GM21360 (cell line): ENCODE data around the gene SBK1.

ENCODE experiments used
- ATAC-seq: cut with Tn5 transposase; IDR thresholded peaks from one replicate; pipeline ENCODE4 v1.9.1; 2021; ENCODE audit warnings: mild to moderate bottlenecking, moderate library complexity; ENCODE audit not compliant: unreplicated experiment

The SBK1 gene

DNA sequence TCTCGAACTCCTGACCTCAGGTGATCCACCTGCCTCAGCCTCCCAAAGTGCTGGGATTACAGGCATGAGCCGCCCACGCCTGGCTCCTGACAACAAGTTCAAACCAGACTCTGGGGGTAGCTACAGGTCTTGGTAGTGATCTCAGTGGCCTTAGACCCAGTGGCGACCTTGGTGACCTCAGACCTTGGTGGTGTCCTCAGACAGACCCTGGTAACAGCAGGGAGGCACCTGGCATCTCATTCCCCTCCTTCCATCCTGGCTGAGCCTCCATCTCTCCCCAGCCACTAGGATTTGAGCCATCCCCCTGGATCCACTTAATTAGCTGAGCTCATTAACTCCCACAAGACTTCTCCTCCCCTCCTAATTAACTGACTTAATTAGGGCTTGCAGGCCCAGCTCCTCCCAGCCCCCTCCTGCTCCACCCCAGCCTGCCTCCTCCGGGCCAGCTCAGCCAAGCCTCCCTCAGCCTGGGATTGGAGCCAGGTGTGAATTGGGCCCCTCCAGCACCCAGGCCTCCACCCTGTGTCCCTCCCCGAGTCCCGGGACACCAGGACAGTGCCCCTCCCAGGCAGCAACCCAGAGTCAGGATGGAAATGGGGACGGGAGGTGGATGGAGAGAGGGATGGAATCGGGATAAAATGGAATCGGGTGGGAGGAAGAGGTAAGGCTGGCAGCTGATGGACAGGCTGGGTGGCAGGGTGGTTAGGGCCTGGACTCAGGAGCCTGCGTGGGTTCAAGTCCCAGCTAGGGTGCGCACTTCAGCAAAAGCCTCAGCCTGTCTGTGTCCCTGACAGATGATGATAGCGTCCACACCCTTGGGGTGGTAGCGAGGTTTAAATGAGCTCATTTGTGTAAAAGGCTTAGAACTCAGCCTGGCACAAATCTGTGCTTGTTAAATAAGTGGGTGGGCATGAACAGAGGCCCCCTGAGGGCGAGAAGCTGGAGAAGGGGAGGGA is 11.2 kb upstream of the SBK1 start:
- ATAC-seq: no peak

DNA sequence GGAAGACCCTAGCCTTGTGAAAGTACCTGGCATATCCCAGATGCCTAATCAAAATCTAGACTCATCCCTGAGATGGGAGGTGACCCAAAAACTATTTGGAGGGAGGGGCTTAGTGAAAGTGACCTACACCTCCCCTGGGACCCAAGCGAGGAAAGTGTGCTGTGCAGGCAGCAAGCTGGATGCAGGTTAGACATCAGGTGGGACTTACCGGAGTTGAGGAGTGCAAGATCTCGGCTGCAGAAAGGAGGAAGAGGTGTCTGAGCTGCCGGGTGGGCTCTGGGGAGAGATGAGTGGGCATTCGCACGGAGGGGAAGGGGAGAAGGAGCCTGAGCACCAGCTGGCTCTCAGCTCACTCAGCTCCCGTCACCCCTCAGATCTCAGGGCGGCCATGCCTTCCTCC is 10.3 kb upstream of the SBK1 start:
- ATAC-seq: no peak

DNA sequence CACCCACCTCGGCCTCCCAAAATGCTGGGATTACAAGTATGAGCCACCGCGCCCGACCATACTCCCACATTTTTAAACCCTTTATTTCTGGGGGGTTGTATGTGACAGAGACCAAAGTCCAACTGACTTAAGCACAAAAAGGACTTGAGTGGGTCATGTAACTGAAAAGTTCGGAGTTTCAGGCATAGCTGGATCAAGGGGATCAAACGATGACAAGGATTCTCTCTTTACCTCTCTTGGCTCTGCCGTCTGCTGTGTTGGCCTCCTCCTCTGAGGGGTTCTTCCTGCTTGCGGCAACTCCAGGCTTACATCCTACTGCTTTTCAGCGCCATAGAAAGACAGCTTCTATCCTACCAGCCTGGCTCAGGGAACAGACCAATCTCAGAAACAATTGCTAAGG is 9.2 kb upstream of the SBK1 start:
- no peak for ATAC-seq

DNA sequence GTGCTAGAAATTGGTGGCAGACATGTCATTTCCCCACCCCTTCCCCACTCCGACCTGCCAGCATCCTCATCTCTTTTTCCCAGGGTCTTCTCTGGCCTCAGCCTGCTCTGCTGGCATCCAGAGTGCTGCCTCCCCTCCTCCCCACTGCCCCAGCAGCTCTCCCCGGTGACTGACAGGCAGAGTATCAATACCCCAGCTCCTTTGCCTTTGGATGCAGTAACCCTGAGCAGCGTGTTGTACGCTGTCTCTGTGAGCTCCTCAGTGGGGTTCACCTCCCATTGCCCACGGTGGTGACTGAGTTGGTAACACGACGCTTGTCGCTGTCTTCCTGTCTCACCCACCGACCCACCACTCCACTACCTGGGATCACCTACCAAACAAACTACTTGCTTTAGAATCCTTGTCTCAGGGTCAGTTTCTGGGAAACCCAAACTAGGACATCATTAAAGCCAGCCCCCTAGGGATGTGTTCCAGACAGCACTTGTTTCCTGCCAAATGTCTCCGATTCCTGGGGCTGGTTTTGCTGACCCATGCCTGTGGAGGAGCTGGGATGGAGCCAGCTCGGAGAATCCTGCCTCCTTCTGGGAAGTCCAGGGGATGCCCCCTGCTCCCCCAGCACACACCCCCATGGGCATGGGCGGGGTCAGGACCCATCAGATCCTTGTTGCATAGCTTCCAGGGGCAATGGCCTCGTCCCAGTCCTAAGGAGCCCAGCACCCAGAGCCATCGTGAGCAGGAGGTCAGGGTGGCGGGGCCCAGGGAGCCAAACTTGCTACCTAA is 8.3 kb upstream of the SBK1 start:
- no peak for ATAC-seq

GRCh38 chr16:28285649-28286048 is 6.7 kb upstream of the SBK1 start:
- ATAC-seq: no peak

DNA sequence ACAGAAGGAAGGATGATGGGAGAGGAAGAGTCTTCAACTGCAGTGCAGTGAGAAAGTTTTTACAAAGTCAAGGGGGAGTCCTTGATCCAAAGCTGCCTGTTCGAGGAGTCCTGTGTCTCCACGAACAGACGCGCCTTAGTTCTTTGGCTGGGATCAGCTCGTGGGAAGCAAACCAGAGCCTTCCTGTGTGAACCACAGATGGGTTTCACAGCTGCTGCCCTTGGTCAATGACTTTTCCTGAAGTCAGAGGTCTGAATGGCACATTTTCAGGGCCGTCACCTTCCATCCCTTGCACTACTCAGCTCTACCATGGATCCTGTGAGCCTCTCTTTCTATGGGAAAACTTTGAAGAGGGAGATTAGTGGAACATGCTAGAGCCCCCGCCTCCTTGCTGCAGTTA is 4.2 kb upstream of the SBK1 start:
- ATAC-seq: no peak

DNA sequence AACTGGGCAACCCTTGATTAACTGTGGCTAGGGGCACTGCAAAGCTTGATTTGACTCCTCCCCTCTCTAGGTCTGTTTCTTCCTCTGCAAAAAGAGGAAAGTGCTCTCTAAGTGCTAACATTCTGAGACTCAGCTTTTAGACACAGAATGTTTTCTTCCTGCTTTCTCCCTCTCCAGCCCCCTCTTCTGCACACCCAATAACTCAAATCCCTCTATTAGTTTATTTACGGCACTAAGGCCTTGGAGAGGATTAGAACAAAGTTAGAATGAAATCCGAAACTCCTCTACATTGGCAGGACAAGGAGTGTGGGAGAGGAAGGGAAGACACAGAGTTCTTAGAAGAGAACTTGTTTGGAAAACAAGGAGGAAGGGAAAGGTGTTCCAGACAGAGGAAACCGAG is 3.3 kb upstream of the SBK1 start:
- no peak for ATAC-seq

- ATAC-seq: no peak
These were observed 2.1 kb upstream of the SBK1 start for GRCh38 chr16:28289939-28290858.

DNA sequence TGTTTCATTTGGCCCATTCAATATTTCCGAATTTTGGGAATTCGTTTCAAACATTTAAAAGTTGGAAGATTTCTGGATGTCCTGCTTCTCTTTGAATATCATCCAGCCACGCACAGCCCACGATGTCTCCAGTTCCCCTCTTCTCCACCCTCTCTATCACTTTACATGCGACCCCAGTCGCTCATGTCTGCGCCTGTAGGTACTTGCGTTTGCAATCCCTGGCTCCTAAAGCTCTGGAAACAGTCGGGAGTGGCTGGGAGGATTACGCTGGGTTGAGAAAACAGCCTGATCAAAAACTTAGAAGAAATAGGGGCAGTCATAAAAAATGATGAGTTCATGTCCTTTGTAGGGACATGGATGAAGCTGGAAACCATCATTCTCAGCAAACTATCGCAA is 1.5 kb upstream of the SBK1 start:
- no peak for ATAC-seq

DNA sequence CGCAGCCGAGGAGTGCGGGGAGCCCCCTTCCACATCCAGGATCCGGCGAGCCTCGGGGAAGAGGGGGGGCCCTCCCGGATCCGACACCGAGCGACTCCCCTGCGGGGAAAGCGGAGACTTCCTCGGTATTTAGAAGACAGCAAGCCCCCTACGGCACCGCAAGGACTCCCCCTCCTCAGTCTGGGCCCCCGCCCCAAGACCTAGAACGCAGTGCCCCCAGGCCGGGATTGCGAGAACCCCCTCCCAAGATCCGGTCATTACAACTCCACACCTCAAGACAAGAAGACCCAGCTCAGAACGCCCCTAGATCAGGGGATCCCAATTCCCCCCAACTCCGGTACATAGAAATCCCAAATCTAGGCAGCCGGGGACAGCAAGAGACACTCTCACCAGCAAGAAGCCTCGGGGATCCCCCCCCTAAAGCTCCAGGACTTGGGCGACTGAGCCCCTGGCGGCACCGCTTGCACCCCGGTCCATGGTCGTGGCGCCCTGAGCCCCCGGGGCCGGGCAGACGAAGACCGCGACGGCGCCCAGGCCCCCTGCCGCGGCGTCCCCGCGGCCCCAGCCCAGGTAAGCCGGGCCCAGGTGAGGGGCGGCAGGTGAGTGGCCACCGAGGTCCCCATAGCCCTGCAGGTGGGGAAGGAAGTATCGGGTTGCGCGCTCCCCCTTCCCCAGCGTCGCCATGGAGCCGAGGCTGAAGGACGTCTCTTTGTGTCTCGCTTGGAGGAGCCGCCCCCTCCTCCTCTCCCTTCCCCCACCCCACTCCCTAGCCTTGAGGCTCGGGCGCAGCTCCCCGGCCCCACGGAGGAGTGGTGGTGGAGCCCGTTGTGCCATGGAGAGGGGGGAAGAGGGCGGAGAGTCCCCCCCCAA is 641 bp downstream of the SBK1 start:
- peak; percentile 3 for ATAC-seq

DNA sequence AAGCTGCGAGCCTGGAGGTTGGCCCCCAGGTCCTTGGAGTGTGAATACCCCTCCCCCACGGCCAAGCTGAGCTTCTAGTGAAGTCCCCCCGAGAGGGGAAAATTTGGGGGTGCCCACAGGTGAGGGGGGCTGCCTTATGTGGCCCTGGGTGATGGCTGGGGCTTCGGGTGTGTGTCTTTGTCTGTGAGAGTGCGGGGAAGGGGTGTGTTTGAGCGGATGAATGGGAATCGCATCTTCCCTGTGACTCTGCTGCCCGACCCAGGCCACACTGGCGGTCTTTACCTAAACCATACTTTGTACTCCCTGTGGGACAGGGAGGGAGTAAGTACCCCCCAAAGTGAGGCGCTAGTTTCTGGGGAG is 1.3 kb downstream of the SBK1 start:
- ATAC-seq: no peak

GRCh38 chr16:28294201-28294600 is 1.9 kb downstream of the SBK1 start:
- no peak for ATAC-seq

GRCh38 chr16:28295276-28295675 is 3.0 kb downstream of the SBK1 start:
- ATAC-seq: no peak

DNA sequence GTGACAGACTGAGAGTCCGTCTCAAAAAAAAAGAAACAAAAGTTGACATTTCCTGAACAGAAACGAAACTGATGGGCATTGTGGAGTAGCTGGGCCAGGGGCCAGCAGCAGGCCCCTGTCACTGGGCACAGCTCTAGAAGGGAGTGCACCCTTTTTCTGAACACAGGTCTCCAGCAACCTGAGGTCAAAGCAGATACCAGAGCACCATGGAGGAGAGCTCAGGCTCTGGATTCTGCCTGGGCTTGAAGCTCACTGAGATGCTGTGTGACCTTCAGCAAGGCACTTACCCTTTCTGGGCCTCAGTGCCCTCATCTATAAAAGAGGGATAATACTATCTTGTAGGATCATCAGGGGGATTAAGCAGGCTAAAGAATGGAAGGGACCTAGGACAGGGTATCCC is 5.0 kb downstream of the SBK1 start:
- no peak for ATAC-seq

- no peak for ATAC-seq
These were observed 5.6 kb downstream of the SBK1 start for GRCh38 chr16:28297784-28298510.

- no peak for ATAC-seq
These were observed 6.2 kb downstream of the SBK1 start for GRCh38 chr16:28298511-28298878.

DNA sequence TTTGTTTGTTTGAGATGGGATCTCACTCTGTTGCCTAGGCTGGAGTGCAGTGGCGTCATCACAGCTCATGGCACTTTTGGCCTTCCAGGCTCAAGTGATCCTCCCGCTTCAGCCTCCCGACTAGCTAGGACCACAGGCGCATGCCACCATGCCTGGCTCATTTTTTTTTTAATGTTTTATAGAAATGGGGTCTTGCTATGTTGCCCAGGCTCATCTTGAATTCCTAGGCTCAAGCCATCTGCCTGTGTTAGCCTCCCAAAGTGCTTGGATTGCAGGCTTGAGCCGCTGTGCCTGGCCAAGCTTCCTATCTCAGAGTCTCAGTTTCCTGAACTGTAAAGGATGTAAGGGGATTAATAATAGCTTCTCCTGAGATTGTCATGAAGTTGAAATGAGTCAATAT is 8.0 kb downstream of the SBK1 start:
- ATAC-seq: no peak

DNA sequence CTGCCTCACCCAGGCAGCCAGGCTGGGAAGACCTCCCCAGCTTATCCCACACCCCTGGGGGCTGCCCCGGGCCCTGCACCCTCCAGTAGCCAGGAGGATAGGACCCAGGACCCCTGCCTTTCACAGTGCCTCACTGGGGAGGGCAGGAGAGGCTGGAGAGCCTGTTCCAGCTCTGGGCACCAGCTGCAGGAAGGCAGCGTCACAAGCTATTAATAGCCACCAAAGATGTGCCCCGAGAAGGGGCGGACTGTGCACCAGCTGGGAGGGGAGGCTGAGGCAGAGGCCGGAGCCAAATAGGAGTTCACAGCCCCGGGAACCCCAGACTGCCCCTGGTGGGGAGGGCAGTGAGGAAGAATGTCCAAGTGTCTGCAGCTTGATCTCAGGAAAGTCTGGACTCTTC is 8.8 kb downstream of the SBK1 start:
- no peak for ATAC-seq

DNA sequence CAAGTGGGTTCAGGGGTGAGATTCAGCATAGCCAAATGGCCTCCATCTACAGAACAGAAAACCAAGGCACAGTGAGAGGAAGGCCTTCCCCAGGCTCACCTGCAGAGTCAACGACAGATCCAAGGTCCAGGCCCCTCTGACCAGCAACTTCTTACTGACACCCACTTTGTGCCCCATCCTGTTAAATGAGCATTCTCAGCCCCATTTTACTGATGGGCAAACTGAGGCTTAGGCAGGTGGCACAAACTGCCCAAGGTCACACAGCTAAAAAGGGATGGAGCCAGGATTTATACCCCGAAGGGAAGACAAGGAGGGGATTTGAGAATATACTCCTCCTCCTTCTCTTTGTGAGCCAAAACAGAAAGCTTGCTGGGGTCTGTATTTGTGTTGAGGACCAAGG is 9.3 kb downstream of the SBK1 start:
- ATAC-seq: no peak

GRCh38 chr16:28303132-28303531 is 10.8 kb downstream of the SBK1 start:
- ATAC-seq: no peak
